Urothelium cell line (cell line): Measurements from ENCODE around the gene NIPBL.
"Not testable (repeated sequence)": the region's sequence is repeated elsewhere in the genome, so short reads cannot be mapped to it uniquely, and the experiment has no call there.

Source experiments
- DNase-seq: peaks from one replicate; pipeline ENCODE4 v3.0.0; 2011; ENCODE audit warnings: low spot score, mixed read lengths
- FAIRE-seq: peaks from 2 replicates; lab custom pipeline; 2011; peaks lifted over from hg19 to GRCh38; lab: Jason Lieb, UNC

Gene NIPBL

GRCh38 chr5:36900283-36900682 is 23.7 kb downstream of the NIPBL start:
- DNase-seq, result no peak
- FAIRE-seq, result no peak

- not testable (repeated sequence) for DNase-seq, FAIRE-seq
These were observed 24.5 kb downstream of the NIPBL start for GRCh38 chr5:36901077-36901476.

GRCh38 chr5:36901856-36902255 is 25.3 kb downstream of the NIPBL start:
- FAIRE-seq (no peak), DNase-seq (no peak)

DNA sequence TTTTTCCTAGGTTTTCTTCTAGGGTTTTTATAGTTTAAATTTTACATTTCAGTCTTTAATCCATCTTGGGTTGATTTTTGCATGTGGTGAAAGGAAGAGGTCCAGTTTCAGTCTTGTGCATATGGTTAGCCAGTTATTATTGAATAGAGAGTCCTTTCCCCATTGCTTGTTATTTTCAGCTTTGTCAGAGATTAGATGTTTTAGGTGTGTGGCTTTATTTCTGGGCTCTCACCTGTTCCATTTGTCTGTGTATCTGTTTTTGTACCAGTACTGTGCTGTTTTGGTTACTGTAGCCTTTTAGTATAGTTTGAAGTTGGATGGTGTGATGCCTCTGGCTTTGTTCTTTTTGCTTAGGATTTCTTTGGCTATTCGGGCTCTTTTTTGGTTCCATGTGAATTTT is 25.8 kb downstream of the NIPBL start:
- FAIRE-seq (no peak), DNase-seq (no peak)

GRCh38 chr5:36904677-36905076 is 28.1 kb downstream of the NIPBL start:
- FAIRE-seq (no peak), DNase-seq (no peak)

DNA sequence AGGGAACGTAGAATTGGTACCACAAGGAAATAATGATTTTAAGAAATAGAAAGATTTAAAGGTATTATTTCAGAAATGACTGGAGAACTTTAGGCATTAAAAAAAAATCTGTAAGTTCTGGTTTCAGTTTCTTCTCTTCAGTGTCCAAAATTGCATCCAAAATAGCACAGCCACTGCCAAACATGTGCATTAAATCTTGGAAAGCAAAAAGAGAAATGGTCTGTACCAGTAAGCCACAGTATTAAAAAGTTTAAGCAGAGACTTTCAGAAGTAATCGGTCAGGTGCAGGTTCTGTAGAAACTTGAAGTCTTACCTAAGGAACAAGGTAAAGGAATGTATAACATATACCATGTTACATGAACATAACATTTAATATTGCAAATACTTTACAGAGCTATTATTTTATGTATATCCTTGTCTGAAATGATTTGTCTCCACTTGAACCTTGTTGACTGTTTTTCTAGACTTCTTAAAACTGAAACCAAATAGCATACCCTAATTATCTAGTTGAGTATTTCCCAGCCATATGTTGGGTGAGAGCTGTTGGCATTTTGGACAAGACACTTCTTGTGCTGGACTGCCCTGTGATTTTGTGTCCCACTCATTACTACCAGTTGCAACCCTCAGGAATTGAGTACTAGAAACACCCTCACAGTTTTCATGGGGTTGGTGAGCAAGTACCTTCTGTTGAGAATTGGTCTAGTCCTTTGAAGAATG is 32.1 kb downstream of the NIPBL start:
- no peak for FAIRE-seq
- no peak for DNase-seq

DNA sequence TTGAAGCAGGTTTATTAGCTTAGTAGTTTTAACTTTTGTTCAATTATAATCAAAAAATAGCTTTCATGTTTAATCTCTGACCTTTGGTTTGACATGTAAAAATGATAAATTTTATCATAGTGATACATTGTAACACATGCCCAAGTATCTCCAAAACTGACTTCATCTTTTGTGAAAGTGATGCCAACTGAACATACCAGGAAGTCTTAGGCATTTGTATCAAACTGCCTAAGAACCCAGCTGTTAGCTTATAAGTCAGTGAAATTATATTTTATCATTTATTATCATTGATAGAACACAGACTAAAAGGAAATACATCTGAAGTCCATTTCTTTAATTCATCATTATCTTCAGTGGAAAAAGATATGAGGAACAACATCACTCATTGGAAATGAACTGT is 39.1 kb downstream of the NIPBL start:
- no peak for FAIRE-seq
- DNase-seq, result no peak

DNA sequence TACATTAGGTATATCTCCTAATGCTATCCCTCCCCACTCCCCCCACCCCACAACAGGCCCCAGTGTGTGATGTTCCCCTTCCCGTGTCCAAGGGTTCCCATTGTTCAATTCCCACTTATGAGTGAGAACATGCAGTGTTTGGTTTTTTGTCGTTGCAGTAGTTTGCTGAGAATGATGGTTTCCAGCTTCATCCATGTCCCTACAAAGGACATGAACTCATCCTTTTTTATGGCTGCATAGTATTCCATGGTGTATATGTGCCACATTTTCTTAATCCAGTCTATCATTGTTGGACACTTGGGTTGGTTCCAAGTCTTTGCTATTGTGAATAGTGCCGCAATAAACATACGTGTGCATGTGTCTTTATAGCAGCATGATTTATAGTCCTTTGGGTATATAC is 40.0 kb downstream of the NIPBL start:
- not testable (repeated sequence) for DNase-seq, FAIRE-seq

DNA sequence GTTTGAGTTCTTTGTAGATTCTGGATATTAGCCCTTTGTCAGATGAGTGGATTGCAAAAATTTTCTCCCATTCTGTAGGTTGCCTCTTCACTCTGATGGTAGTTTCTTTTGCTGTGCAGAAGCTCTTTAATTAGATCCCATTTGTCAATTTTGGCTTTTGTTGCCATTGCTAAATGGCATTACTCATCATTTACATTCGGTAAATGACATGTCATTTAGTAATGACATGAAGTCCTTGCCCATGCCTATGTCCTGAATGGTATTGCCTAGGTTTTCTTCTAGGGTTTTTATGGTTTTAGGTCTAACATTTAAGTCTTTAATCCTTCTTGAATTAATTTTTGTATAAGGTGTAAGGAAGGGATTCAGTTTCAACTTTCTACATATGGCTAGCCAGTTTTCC is 40.8 kb downstream of the NIPBL start:
- not testable (repeated sequence) for DNase-seq, FAIRE-seq

DNA sequence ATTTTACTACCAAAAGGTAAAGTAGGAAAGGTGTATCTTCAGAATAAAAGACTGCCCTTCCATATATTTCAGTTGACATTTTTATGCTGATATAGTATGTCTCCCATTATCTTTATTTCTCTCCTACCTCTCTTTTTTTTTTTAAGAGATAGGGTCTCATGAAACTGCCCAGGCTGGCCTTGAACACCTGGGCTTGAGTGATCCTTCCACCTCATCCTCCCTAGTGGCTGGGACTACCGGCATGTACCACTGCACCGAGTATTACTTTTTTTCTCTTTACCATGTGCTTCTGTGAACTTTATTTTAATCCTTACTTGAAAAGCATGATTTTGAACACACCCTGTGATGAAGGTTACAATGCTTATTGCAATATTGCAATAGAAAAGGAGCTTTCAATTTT is 42.7 kb downstream of the NIPBL start:
- no peak for FAIRE-seq
- no peak for DNase-seq

DNA sequence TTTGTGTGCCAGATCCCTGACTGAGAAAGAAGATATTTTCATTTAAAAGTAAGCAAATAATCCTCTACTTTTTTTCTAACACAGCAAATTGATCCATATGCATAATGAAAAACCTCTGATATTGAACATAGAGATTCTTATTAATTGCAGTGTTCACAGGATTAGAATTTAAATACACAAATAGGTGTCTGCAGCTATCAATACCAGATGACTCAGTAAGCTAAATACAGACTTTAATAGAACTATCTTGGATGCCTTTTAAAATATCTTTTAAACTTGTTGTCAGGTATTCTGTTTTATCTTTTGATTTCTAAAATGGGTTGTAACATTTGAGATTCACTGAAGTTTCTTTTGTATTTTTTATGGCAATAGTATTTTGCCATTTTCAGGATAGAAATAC is 43.1 kb downstream of the NIPBL start:
- FAIRE-seq (no peak), DNase-seq (no peak)

- FAIRE-seq, result no peak
- peak; percentile 25 for DNase-seq
These were observed 52.4 kb downstream of the NIPBL start for GRCh38 chr5:36928947-36929346.

- no peak for DNase-seq
- FAIRE-seq, result no peak
These were observed 52.9 kb downstream of the NIPBL start for GRCh38 chr5:36929438-36929837.

DNA sequence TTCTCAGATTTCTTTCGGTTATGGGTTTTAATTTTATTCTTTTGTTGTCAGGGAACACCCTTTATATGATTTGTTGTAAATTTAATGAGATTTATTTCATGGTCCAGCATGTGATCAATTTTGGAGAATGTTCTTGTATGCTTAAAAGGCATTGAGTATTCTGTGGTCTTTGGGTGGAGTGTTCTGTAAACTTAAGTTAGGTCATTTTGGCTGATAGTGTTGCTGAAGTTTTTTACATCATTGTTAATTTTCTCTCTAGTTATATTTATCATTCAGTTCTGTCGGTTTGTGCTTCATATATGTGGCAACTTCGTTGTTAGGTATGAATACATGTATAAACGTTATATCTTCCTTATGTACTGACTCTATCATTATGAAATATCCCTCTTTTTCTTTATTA is 55.5 kb downstream of the NIPBL start:
- DNase-seq (no peak), FAIRE-seq (no peak)

DNA sequence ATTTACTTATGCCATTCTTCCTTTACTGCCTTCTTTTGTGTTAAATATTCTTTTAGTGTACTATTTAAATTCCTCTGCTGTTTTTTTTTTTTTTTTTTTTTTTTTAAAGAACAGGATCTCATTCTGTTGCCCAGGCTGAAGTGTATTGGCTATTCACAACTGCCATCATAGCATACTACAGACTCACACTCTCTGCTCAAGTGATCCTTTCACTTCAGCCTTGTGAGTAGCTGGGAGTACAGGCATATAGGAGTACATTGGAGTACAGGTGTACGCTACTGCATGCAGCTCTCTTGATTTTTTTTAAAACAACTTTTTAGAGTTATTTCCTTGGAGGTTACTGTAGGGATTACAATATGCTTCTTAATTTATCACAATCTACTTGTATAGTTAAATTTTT is 56.1 kb downstream of the NIPBL start:
- DNase-seq, result no peak
- FAIRE-seq, result no peak

DNA sequence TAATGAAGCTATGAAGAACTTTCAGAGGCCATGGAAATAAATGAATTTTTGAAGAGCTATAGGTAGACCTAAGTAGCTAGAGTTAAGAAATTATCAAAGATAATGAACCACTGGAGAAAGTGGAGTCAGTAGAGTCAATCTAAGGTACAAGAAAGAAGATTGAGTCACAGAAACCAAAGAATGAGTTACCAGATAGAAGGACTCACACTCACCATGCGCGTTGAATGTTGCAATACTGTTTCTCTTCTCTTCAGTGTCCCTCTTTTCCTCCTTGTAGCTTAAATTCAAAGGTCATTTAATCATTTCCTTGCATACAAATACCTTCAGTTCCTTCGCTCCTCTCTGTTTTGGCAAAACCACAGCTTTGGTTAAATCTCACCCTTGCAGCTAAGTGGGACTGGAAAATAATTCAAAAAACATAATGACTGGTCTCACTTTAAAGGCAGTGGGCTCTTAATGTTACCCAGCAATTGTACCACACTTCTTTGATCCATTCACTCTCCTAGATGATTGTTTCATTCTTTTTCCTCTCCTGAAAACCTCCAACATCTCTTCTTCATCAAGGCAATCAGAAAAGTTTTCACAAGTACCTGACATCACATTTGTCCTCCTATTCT is 58.3 kb downstream of the NIPBL start:
- no peak for FAIRE-seq

DNA sequence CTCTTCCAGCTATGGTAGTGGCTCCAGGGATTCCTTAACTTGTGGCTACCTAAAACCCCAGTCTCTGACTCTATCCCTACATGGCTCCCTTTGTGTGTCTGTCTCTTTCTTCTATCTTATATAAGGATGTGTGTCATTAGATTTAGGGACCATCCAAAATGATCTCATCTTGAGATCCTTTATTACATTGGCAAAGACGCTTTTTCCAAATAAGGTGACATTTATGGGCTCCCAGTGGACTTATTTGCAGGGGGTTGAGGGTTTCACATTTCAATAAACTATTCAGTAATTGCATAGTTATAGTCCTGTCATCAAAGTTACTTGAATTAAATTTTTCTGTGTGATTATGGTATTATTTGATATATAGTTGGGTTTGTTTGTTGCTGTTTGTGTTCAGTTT is 59.2 kb downstream of the NIPBL start:
- FAIRE-seq, result no peak
- no peak for DNase-seq

More for the DNA sequence above, 58.3 kb downstream of the NIPBL start:
- no peak for DNase-seq

DNA sequence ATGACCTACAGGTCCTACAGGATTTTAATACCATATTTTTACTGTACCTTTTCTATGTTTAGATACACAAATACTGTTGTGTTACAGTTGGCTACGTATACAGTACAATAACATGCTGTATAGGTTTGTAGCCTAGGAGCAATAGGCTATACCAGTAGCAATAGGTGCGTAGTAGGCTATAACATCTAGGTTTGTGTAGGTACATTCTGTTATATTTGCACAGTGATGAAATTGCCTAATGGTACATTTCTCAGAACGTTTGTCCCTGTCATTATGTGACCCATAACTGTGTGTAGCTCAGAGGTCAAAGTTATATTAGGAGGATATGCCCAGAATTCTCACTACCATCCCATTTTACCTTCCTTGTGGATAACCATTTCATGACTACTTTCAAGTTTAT is 59.7 kb downstream of the NIPBL start:
- peak; percentile 81 for FAIRE-seq
- DNase-seq, result no peak

DNA sequence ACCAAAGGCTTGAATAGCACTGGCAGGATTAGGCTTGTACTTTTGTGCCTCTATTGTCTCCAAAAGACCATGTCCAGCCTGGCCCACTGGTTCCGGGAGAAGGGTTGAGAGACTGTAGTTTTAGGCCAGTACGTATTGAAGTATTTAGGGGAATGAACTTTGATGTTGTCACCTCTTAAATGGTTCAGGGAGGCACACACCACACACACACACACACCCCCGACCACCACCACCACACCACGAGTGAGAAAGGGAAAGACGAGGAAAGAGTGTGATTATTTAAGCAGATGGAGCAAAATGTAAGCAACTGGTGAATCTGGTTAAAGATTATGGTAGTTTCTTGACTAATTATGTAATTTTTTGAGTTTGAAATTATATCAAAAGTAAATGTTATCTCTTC is 61.6 kb downstream of the NIPBL start:
- FAIRE-seq (no peak), DNase-seq (no peak)

- FAIRE-seq, result no peak
These were observed 63.6 kb downstream of the NIPBL start for GRCh38 chr5:36939969-36940858.

GRCh38 chr5:36943584-36943983 is 67.0 kb downstream of the NIPBL start:
- DNase-seq (no peak), FAIRE-seq (no peak)

More at GRCh38 chr5:36939969-36940858, 63.6 kb downstream of the NIPBL start:
- no peak for DNase-seq

GRCh38 chr5:36944024-36944423 is 67.5 kb downstream of the NIPBL start:
- FAIRE-seq (no peak), DNase-seq (no peak)
